CD4-positive, alpha-beta T cell (primary cell): ENCODE data around the gene TMEM213. TPM values are rescaled to one million over a fixed set of nuclear protein-coding genes. Genes with fewer than 3 reads are reported as not detected.

Experiments used
- ATAC-seq: fragments of 200-7000 bp; cut with Tn5 transposase; one replicate; pipeline ENCODE4 v1.10.0; 2022; ENCODE audit warnings: mild to moderate bottlenecking; ENCODE audit not compliant: poor library complexity
- CTCF ChIA-PET: fragments of 350-600 bp; sonication (Branson Sonifier 250); formaldehyde crosslinking; loops from one replicate; lab custom pipeline; 2021; ENCODE audit warnings: antibody characterized with exemption, inconsistent platforms; lab: Charles Lee
- POLR2A ChIA-PET: fragments of 350-600 bp; sonication (Branson Sonifier 250); formaldehyde crosslinking; loops from one replicate; lab custom pipeline; 2021; ENCODE audit warnings: antibody characterized with exemption, inconsistent platforms; lab: Charles Lee
- DNase-seq, 14 experiments: peaks; one replicate each; pipeline ENCODE4 v3.0.0-alpha.2; 2013 to 2020; ENCODE audit warnings: mixed read lengths in 2 of 14
- H3K27ac ChIP-seq, 2 donors: one replicate each; pipeline versions ENCODE4 v1.5.1 to v1.7.0; 2013; ENCODE audit warnings: low read length in 2 of 2, low read depth in 1 of 2, mild to moderate bottlenecking in 1 of 2
- H3K27me3 ChIP-seq, 2 experiments: 1 replicate in 1 of 2; 2 replicates in 1 of 2; pipeline versions ENCODE4 v1.6.1 to v1.7.0; 2013; ENCODE audit warnings: low read length in 2 of 2, control low read depth in 1 of 2, mild to moderate bottlenecking in 1 of 2, moderate library complexity in 1 of 2; ENCODE audit not compliant: insufficient read depth in 2 of 2, control insufficient read depth in 1 of 2
- H3K36me3 ChIP-seq: one replicate; pipeline ENCODE4 v1.6.1; 2013; ENCODE audit warnings: low read length, control low read depth; ENCODE audit not compliant: insufficient read depth
- H3K4me1 ChIP-seq: one replicate; pipeline ENCODE4 v1.6.1; 2013; ENCODE audit warnings: low read length, control low read depth; ENCODE audit not compliant: insufficient read depth
- H3K4me3 ChIP-seq: one replicate; pipeline ENCODE4 v1.5.1; 2013; ENCODE audit warnings: mild to moderate bottlenecking, low read length, moderate library complexity
- H3K9me3 ChIP-seq, 2 experiments: 1 replicate in 1 of 2; 2 replicates in 1 of 2; pipeline versions ENCODE4 v1.6.1 to v1.7.0; 2013; ENCODE audit warnings: low read length in 2 of 2, mild to moderate bottlenecking in 2 of 2, control low read depth in 1 of 2, moderate library complexity in 1 of 2; ENCODE audit not compliant: control insufficient read depth in 1 of 2, insufficient read depth in 1 of 2
- H3K27ac Mint-ChIP-seq: one replicate; pipeline ENCODE4 v1.8.0; 2020; ENCODE audit warnings: mixed read lengths
- H3K27me3 Mint-ChIP-seq: one replicate; pipeline ENCODE4 v1.8.0; 2021; ENCODE audit warnings: mixed read lengths
- H3K36me3 Mint-ChIP-seq: one replicate; pipeline ENCODE4 v1.8.0; 2021; ENCODE audit warnings: low read depth, mixed read lengths
- H3K4me1 Mint-ChIP-seq: one replicate; pipeline ENCODE4 v1.8.0; 2021; ENCODE audit warnings: low read depth, mixed read lengths
- H3K4me3 Mint-ChIP-seq: one replicate; pipeline ENCODE4 v1.8.0; 2020; ENCODE audit warnings: mild to moderate bottlenecking, mixed read lengths
- H3K9me3 Mint-ChIP-seq: one replicate; pipeline ENCODE4 v1.8.0; 2020; ENCODE audit warnings: mixed read lengths
- CTCF ChIP-seq: fragments of 200-600 bp; IDR thresholded peaks from one replicate; pipeline ENCODE4 v1.8.0; 2022; ENCODE audit warnings: antibody characterized with exemption, mild to moderate bottlenecking
- intact Hi-C, 2 experiments: fragments of 100-400 bp; cut with DNase I in 1 of 2; cut with micrococcal nuclease in 1 of 2; formaldehyde crosslinking; loops; one replicate each; pipeline versions ENCODE4 v1.15.1 to v1.9.0; 2023 to 2025; cut with DNase I, micrococcal nuclease
- total RNA-seq, 174 experiments: library from RNA in 2 of 174; stranded (reverse) in 2 of 174; gene quantifications; one replicate each; pipeline ENCODE4 v1.2.3 and lab custom pipeline; 2021 to 2026

TMEM213 gene
- total RNA-seq, 2 experiments from 2014 or later: not detected

GRCh38 chr7:138853448-138853847 is 55.7 kb downstream of the TMEM213 start:
- Mint-ChIP-seq H3K27ac (no peak overlapping the region), H3K4me3 (no peak overlapping the region), H3K9me3 (peaks cover 5% of the 10 kb centered on the region), H3K4me1 (no peaks in the 10 kb centered on the region), H3K27me3 (no peaks in the 10 kb centered on the region), H3K36me3 (no peaks in the 10 kb centered on the region)
- no peak for TF ChIP-seq CTCF
- Histone ChIP-seq H3K36me3 (no peaks in the 10 kb centered on the region), H3K9me3 (peaks cover 0 to 12% of the 10 kb centered on the region in 2 experiments), H3K4me1 (no peaks in the 10 kb centered on the region), H3K27me3 (no peaks in the 10 kb centered on the region), H3K4me3 (no peak overlapping the region), H3K27ac (no peak overlapping the region)
- intact Hi-C loops: no loop called here
- POLR2A ChIA-PET: no interaction called here
- DNase-seq: no peak
- ATAC-seq: no peak
- CTCF ChIA-PET: interaction anchor here (1.1 kb wide), 1 partner anchor 10 kb away, joined by 3 read pairs; no protein-coding TSS in a partner anchor

GRCh38 chr7:138854115-138854645 is 56.4 kb downstream of the TMEM213 start:
- no peak for TF ChIP-seq CTCF
- DNase-seq (no peak), ATAC-seq (no peak)
- ChIA-PET POLR2A (no interaction called here), CTCF (no interaction called here)
- H3K4me3 ChIP-seq: no peak overlapping the region
- Mint-ChIP-seq H3K4me1 (no peaks in the 10 kb centered on the region), H3K27ac (no peak overlapping the region), H3K4me3 (no peak overlapping the region), H3K36me3 (no peaks in the 10 kb centered on the region), H3K9me3 (peaks cover 5% of the 10 kb centered on the region), H3K27me3 (no peaks in the 10 kb centered on the region)
- H3K27me3 ChIP-seq: no peaks in the 10 kb centered on the region
- H3K9me3 ChIP-seq: peaks cover 0 to 12% of the 10 kb centered on the region in 2 experiments
- intact Hi-C loops: no loop called here
- no peak overlapping the region for H3K27ac ChIP-seq
- H3K36me3 ChIP-seq: no peaks in the 10 kb centered on the region
- H3K4me1 ChIP-seq: no peaks in the 10 kb centered on the region

- Mint-ChIP-seq H3K4me3 (no peak overlapping the region), H3K4me1 (no peaks in the 10 kb centered on the region), H3K27ac (no peak overlapping the region), H3K36me3 (no peaks in the 10 kb centered on the region), H3K27me3 (no peaks in the 10 kb centered on the region), H3K9me3 (peaks cover 5% of the 10 kb centered on the region)
- DNase-seq (no peak), ATAC-seq (no peak)
- Histone ChIP-seq H3K9me3 (peaks cover 0 to 12% of the 10 kb centered on the region in 2 experiments), H3K36me3 (no peaks in the 10 kb centered on the region), H3K4me3 (no peak overlapping the region), H3K4me1 (no peaks in the 10 kb centered on the region), H3K27me3 (no peaks in the 10 kb centered on the region), H3K27ac (no peak overlapping the region)
- TF ChIP-seq CTCF: no peak
- CTCF ChIA-PET: no interaction called here
- POLR2A ChIA-PET: no interaction called here
- intact Hi-C loops: no loop called here
Observed at GRCh38 chr7:138857728-138858127, 59.9 kb downstream of the TMEM213 start.
